A549 treated with CORT108297 at 1 μM for 4 hours (cell line): ENCODE measurements around the gene COX15. TPM values are rescaled to one million over a fixed set of nuclear protein-coding genes. Genes with fewer than 3 reads are reported as not detected.

Experiments used
- total RNA-seq: library from RNA; stranded (reverse); fragments of 200-300 nt; extraction: Qiagen RNA extraction; gene quantifications from 5 replicates; pipeline ENCODE4 v1.2.3, GENCODE V29; 2022

The COX15 gene
- total RNA-seq: 29.4 to 32.8 TPM (median 31.2 TPM) in 5 replicates

GRCh38 chr10:99732033-99732842, at the start of gene COX15, which contains the start of gene CUTC:
TSS of gene COX15 (minus strand) at chr10:99732127. CDS start at chr10:99732049, 78 bp downstream.
TSS of gene CUTC (plus strand) at chr10:99732234. CDS start at chr10:99732349, 115 bp downstream.

Other genes starting within 250 kb of the COX15 start
- 0.06 to 0.11 TPM in 2 of 5 replicates, not detected in the others for gene NKX2-3, start 199.2 kb downstream of the COX15 start, total RNA-seq
- 22.7 to 30.5 TPM (median 27.9 TPM) in 5 replicates for gene SLC25A28, start 111.7 kb downstream of the COX15 start, total RNA-seq
- gene ENTPD7, start 72.6 kb downstream of the COX15 start, total RNA-seq: 10.7 to 15.0 TPM (median 13.9 TPM) in 5 replicates
- 31.2 to 37.2 TPM (median 36.9 TPM) in 5 replicates for gene CUTC, start 107 bp upstream of the COX15 start, total RNA-seq
- gene ABCC2, start 50.5 kb upstream of the COX15 start, total RNA-seq: 150 to 171 TPM (median 160 TPM) in 5 replicates